ENCODE results near the gene BTBD16. TPM values are rescaled to one million over a fixed set of nuclear protein-coding genes. Genes with fewer than 3 reads are reported as not detected.

BTBD16 gene
- total and polyA plus RNA-seq, 7 donors = 0.12 to 0.55 (median 0.54) TPM; not detected in 4

DNA sequence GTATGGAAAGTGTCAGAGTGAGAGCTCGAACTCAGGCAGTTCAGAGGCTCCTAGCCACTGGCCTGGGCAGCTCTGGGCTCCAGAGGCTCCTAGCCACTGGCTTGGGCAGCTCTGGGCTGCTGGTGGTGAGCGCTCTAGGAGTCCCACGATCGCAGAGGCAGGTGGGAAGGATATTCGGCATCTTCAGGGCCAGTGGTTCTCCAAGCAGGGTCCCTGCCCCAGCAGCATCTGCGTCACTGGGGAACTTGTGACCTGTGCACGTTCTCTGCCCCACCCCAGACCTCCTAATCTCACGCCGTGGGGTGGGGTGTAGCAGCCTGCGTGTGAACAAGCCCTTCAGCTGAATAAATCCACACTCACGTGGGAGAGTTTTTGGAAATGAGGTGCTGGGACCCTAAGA is 25.2 kb upstream of the BTBD16 start:
- WGBS, 2 donors = 90 to 92% methylated on average over 11 of the region's 11 CpGs
- H3K27ac ChIP-seq = no peak overlapping the region

DNA sequence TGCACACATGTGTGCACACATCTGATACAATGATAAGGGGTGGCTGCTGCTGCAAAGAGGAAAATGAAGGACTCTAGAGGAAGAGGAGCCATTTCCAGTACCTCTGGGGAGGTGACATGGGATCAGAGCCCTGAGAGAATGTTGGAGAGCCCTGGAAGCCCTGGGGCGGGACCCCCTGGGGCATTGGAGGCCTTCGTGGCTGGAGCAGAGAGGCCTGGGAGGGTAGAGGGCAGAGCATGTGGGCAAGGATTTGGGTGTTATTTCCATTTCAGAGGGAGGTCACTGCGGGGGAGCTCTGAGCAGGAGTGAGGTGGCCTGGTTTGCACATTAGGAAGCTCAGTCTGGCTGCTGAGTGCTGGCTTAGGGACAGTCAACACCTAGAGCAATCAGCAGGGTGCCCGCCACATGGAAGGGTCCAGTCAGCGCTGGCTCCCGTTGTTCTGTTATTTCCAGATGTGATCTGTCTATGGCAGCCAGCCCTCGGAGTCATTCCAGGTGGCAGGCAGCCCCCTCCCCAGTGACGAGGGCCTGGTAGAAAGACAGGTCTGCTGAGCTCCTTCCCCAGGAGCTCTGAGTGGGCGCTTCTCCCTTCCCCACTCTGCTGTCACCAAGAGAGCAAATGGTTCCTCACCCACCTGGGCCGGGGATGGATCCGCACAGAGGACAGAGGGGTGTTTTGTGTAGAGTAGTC is 24.1 kb upstream of the BTBD16 start:
- Histone ChIP-seq H3K27me3 (no peaks in the 10 kb centered on the region), H3K36me3 (peaks cover 20 to 87% (median 30%) of the 10 kb centered on the region in 4 donors), H3K27ac (no peak overlapping the region), H3K4me3 (no peak overlapping the region), H3K4me1 (no peaks in the 10 kb centered on the region), H3K9me3 (no peaks in the 10 kb centered on the region)
- no peak for TF ChIP-seq EP300 (IDR thresholded peaks at IDR 0.05)
- no peak for TF ChIP-seq POLR2A (IDR thresholded peaks at IDR 0.05)
- TF ChIP-seq POLR2AphosphoS5 (IDR thresholded peaks at IDR 0.05) = no peak
- TF ChIP-seq, protein P1, sequence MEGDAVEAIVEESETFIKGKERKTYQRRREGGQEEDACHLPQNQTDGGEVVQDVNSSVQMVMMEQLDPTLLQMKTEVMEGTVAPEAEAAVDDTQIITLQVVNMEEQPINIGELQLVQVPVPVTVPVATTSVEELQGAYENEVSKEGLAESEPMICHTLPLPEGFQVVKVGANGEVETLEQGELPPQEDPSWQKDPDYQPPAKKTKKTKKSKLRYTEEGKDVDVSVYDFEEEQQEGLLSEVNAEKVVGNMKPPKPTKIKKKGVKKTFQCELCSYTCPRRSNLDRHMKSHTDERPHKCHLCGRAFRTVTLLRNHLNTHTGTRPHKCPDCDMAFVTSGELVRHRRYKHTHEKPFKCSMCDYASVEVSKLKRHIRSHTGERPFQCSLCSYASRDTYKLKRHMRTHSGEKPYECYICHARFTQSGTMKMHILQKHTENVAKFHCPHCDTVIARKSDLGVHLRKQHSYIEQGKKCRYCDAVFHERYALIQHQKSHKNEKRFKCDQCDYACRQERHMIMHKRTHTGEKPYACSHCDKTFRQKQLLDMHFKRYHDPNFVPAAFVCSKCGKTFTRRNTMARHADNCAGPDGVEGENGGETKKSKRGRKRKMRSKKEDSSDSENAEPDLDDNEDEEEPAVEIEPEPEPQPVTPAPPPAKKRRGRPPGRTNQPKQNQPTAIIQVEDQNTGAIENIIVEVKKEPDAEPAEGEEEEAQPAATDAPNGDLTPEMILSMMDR (IDR thresholded peaks at IDR 0.05) = no peak
- no peak for DNase-seq
- intact Hi-C loops (cut with DNase I) = no loop called here
- 90 to 95% methylated on average over 11 of the region's 11 CpGs for WGBS, 2 donors

More for the DNA sequence above, 25.2 kb upstream of the BTBD16 start:
- no peaks in the 10 kb centered on the region for H3K4me1 ChIP-seq
- TF ChIP-seq, protein P1 (IDR thresholded peaks at IDR 0.05) = no peak
- TF ChIP-seq EP300 (IDR thresholded peaks at IDR 0.05) (no peak), POLR2A (IDR thresholded peaks at IDR 0.05) (no peak), POLR2AphosphoS5 (IDR thresholded peaks at IDR 0.05) (no peak)
- H3K36me3 ChIP-seq = peaks cover 30 to 89% (median 36%) of the 10 kb centered on the region in 4 donors
- H3K9me3 ChIP-seq = no peaks in the 10 kb centered on the region
- peak; percentile 25 for DNase-seq
- intact Hi-C loops (cut with DNase I) = no loop called here
- no peaks in the 10 kb centered on the region for H3K27me3 ChIP-seq
- no peak overlapping the region for H3K4me3 ChIP-seq

DNA sequence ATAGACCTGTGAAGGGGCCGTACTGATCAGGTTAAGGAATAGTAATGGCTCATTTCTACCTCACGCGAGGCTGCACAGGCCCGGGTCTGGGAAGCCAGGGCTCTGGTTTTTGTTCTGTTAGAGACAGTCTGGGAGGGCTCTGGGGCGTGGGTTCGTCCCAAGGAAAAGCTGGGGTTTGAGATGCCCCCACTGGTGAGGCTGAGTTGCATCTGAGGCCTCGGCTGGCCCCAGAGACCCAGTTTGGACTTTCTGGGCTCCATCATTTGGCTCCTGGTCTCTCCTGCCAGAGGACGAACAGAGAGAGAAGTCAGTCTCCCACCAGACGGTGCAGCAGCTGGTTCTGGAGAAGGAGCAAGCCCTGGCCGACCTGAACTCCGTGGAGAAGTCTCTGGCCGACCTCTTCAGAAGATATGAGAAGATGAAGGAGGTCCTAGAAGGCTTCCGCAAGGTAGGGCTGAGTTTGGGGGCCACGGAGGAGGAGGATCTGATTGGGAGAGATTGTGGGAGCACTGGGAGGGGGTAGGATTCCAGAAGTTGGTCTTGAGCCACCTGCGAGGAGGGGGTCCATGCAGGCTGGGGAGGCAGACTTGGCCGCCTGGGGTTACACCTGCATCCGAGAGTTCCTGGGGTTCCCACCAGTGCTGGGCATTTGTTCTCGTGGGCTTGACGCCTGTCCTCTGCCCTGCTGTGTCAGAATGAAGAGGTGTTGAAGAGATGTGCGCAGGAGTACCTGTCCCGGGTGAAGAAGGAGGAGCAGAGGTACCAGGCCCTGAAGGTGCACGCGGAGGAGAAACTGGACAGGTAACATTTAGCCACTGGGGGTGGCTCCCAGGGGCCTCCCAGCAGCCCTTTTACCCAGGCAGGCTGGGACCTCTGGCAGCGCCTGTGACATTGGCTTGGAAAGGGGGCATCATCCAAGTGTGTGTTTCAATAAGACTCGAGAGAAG is 22.5 kb upstream of the BTBD16 start:
- no peak for TF ChIP-seq POLR2AphosphoS5 (IDR thresholded peaks at IDR 0.05)
- TF ChIP-seq EP300 (IDR thresholded peaks at IDR 0.05) = no peak
- TF ChIP-seq, protein P1 (IDR thresholded peaks at IDR 0.05) = no peak
- TF ChIP-seq POLR2A (IDR thresholded peaks at IDR 0.05) = no peak
- H3K27me3 ChIP-seq = no peaks in the 10 kb centered on the region
- intact Hi-C loops (cut with DNase I) = no loop called here
- H3K9me3 ChIP-seq = no peaks in the 10 kb centered on the region
- H3K4me3 ChIP-seq = no peak overlapping the region
- H3K27ac ChIP-seq = no peak overlapping the region
- peaks cover 13 to 74% (median 24%) of the 10 kb centered on the region in 4 donors for H3K36me3 ChIP-seq
- 89 to 92% methylated on average over 25 of the region's 25 CpGs for WGBS, 2 donors
- peaks cover 0 to 12% (median 9%) of the 10 kb centered on the region in 4 donors for H3K4me1 ChIP-seq
- peak; percentile 54 for DNase-seq

DNA sequence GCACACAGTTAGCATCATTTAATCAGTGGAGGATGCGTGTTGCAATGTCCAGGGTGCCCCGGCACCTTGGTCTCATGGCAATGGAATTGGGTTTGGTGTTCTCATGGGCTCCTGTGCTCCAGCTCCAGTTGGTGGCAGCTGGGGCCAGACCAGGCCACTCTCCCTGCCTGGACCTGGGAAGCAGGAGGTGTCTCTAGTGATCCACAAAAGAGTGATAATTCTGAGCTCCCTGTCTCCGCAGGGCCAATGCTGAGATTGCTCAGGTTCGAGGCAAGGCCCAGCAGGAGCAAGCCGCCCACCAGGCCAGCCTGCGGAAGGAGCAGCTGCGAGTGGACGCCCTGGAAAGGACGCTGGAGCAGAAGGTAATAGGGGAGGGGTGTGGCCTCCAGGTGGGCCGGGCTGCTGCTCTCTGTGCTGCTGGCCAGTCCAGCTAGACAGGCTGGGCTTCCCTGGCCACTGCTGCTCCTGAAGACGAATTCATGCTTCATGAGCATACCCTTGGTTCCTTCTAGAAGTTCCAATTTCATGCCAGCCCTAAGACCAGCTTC is 21.7 kb upstream of the BTBD16 start:
- Histone ChIP-seq H3K27ac (no peak overlapping the region), H3K36me3 (peaks cover 13 to 74% (median 19%) of the 10 kb centered on the region in 4 donors), H3K4me3 (no peak overlapping the region), H3K4me1 (peaks cover 0 to 13% (median 9%) of the 10 kb centered on the region in 4 donors), H3K27me3 (no peaks in the 10 kb centered on the region), H3K9me3 (no peaks in the 10 kb centered on the region)
- TF ChIP-seq EP300 (IDR thresholded peaks at IDR 0.05) (no peak), POLR2A (IDR thresholded peaks at IDR 0.05) (no peak), POLR2AphosphoS5 (IDR thresholded peaks at IDR 0.05) (no peak)
- TF ChIP-seq, protein P1 (IDR thresholded peaks at IDR 0.05) = no peak
- intact Hi-C loops (cut with DNase I) = no loop called here
- 88 to 91% methylated on average over 11 of the region's 11 CpGs for WGBS, 2 donors
- DNase-seq = peak; percentile 56

Data from sigmoid colon (tissue), 7 donors.